ENCODE data around the gene IGFBP4.

IGFBP4 gene

GRCh38 chr17:40502716-40503115 lies 59.5 kb downstream of the IGFBP4 start:
- Histone ChIP-seq H3K4me2 (ENCODE audit: low read length) (no peak overlapping the region), H3K27me3 (ENCODE audit: control insufficient read depth, low read length) (peaks cover 7% of the 10 kb centered on the region; the same call in 1 of the 2 replicates), H4K20me1 (ENCODE audit: control insufficient read depth, insufficient read depth, low read depth, low read length) (no peaks in the 10 kb centered on the region), H3K4me1 (ENCODE audit: control insufficient read depth, low read length) (no peaks in the 10 kb centered on the region), H3F3A (ENCODE audit: control insufficient read depth, insufficient read depth) (no peaks in the 10 kb centered on the region), H3K9me3 (ENCODE audit: control insufficient read depth, insufficient read depth, low read length) (no peaks in the 10 kb centered on the region), H3K36me3 (ENCODE audit: control insufficient read depth, low read length) (no peaks in the 10 kb centered on the region), H3K4me3 (ENCODE audit: low read length) (no peak overlapping the region), H3K27ac (ENCODE audit: low read depth, low read length) (no peak overlapping the region), H3K9me2 (replicated peaks; ENCODE audit: control insufficient read depth, low read length) (no peaks in the 10 kb centered on the region), H3K79me2 (ENCODE audit: control insufficient read depth, low read length) (no peaks in the 10 kb centered on the region)
- TF ChIP-seq EZH2phosphoT487 (IDR thresholded peaks at IDR 0.05; ENCODE audit: borderline replicate concordance, low read length): no peak

- H3K36me3 ChIP-seq (ENCODE audit: control insufficient read depth, low read length): no peaks in the 10 kb centered on the region
- H3F3A ChIP-seq (ENCODE audit: control insufficient read depth, insufficient read depth): no peaks in the 10 kb centered on the region
- H4K20me1 ChIP-seq (ENCODE audit: control insufficient read depth, insufficient read depth, low read depth, low read length): no peaks in the 10 kb centered on the region
- no peak overlapping the region for H3K4me2 ChIP-seq (ENCODE audit: low read length)
- no peak overlapping the region for H3K27ac ChIP-seq (ENCODE audit: low read depth, low read length)
- no peak overlapping the region for H3K4me3 ChIP-seq (ENCODE audit: low read length)
- H3K79me2 ChIP-seq (ENCODE audit: control insufficient read depth, low read length): no peaks in the 10 kb centered on the region
- peaks cover 3% of the 10 kb centered on the region for H3K27me3 ChIP-seq (ENCODE audit: control insufficient read depth, low read length)
- H3K9me2 ChIP-seq (replicated peaks; ENCODE audit: control insufficient read depth, low read length): no peaks in the 10 kb centered on the region
- no peaks in the 10 kb centered on the region for H3K9me3 ChIP-seq (ENCODE audit: control insufficient read depth, insufficient read depth, low read length)
- no peak for TF ChIP-seq CTCF (IDR thresholded peaks at IDR 0.05; ENCODE audit: low read depth, low read length, poor library complexity, severe bottlenecking)
- H3K4me1 ChIP-seq (ENCODE audit: control insufficient read depth, low read length): no peaks in the 10 kb centered on the region
These were observed 59.9 kb downstream of the IGFBP4 start for GRCh38 chr17:40503154-40503553.

- no peak overlapping the region for H3K4me3 ChIP-seq (ENCODE audit: low read length)
- TF ChIP-seq CTCF (IDR thresholded peaks at IDR 0.05; ENCODE audit: low read depth, low read length, poor library complexity, severe bottlenecking): no peak
- TF ChIP-seq EZH2phosphoT487 (IDR thresholded peaks at IDR 0.05; ENCODE audit: borderline replicate concordance, low read length): no peak
These were observed 63.5 kb downstream of the IGFBP4 start for GRCh38 chr17:40506786-40507185.

More at GRCh38 chr17:40506786-40507185, 63.5 kb downstream of the IGFBP4 start:
- H3K9me3 ChIP-seq (ENCODE audit: control insufficient read depth, insufficient read depth, low read length): no peaks in the 10 kb centered on the region
- no peaks in the 10 kb centered on the region for H3K79me2 ChIP-seq (ENCODE audit: control insufficient read depth, low read length)
- H3F3A ChIP-seq (ENCODE audit: control insufficient read depth, insufficient read depth): no peaks in the 10 kb centered on the region
- no peaks in the 10 kb centered on the region for H3K9me2 ChIP-seq (replicated peaks; ENCODE audit: control insufficient read depth, low read length)
- H3K36me3 ChIP-seq (ENCODE audit: control insufficient read depth, low read length): no peaks in the 10 kb centered on the region
- no peak overlapping the region for H3K4me2 ChIP-seq (ENCODE audit: low read length)
- no peaks in the 10 kb centered on the region for H4K20me1 ChIP-seq (ENCODE audit: control insufficient read depth, insufficient read depth, low read depth, low read length)
- no peaks in the 10 kb centered on the region for H3K4me1 ChIP-seq (ENCODE audit: control insufficient read depth, low read length)
- no peak overlapping the region for H3K27ac ChIP-seq (ENCODE audit: low read depth, low read length)
- H3K27me3 ChIP-seq (ENCODE audit: control insufficient read depth, low read length): peaks cover 15% of the 10 kb centered on the region

All from DOHH2 (cell line).